Ovary (tissue), 3 donors: ENCODE measurements around the gene AP3M1.

Experiments
- EP300 ChIP-seq: sonication (generic); formaldehyde crosslinking; IDR thresholded peaks from one replicate; pipeline ENCODE4 v1.6.1; 2017; ENCODE audit warnings: antibody characterized with exemption
- POLR2A ChIP-seq: fragments of 450-650 bp; IDR thresholded peaks from one replicate; pipeline ENCODE4 v1.6.1; 2017; ENCODE audit warnings: antibody characterized with exemption, mild to moderate bottlenecking, moderate library complexity
- TF ChIP-seq, protein P1 (sequence below), 3 donors: fragments of 450-650 bp in 2 of 3; fragments of 200-600 bp in 1 of 3; IDR thresholded peaks; one replicate each; pipeline versions ENCODE4 v1.5.1 to v1.8.0; 2016 to 2022; ENCODE audit warnings: antibody characterized with exemption in 3 of 3, mild to moderate bottlenecking in 1 of 3
- donor health status: DM: no; HTN: no; CAD: no.

GRCh38 chr10:74160013-74160412, 9.4 kb upstream of the AP3M1 start:
- TF ChIP-seq, protein P1, sequence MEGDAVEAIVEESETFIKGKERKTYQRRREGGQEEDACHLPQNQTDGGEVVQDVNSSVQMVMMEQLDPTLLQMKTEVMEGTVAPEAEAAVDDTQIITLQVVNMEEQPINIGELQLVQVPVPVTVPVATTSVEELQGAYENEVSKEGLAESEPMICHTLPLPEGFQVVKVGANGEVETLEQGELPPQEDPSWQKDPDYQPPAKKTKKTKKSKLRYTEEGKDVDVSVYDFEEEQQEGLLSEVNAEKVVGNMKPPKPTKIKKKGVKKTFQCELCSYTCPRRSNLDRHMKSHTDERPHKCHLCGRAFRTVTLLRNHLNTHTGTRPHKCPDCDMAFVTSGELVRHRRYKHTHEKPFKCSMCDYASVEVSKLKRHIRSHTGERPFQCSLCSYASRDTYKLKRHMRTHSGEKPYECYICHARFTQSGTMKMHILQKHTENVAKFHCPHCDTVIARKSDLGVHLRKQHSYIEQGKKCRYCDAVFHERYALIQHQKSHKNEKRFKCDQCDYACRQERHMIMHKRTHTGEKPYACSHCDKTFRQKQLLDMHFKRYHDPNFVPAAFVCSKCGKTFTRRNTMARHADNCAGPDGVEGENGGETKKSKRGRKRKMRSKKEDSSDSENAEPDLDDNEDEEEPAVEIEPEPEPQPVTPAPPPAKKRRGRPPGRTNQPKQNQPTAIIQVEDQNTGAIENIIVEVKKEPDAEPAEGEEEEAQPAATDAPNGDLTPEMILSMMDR (IDR thresholded peaks at IDR 0.05) = no peak
- TF ChIP-seq POLR2A (no peak), EP300 (no peak)
